ENCODE results near the gene LRP1B. TPM values are rescaled to one million over a fixed set of nuclear protein-coding genes. Genes with fewer than 3 reads are reported as not detected.

LRP1B gene
- polyA plus RNA-seq, 1 of the 3 experiments (the other 2 are of a cell fraction) = 0.28 TPM

- Histone ChIP-seq H4K20me1 (ENCODE audit: insufficient read depth) (no peaks in the 10 kb centered on the region), H2AFZ (ENCODE audit: low read depth) (no peak overlapping the region), H3F3A (replicated peaks; ENCODE audit: insufficient read depth) (no peaks in the 10 kb centered on the region), H3K4me2 (no peak overlapping the region), H3K27ac (ENCODE audit: low read depth in 2 of 2, low read length in 1 of 2) (no peak overlapping the region; a peak in 1 of 4 replicates), H3K36me3 (replicated peaks in 1 of 2; ENCODE audit: control insufficient read depth in 1 of 2, insufficient read depth in 2 of 2, low read length in 1 of 2) (no peaks in the 10 kb centered on the region), H3K4me3 (ENCODE audit: low read depth in 2 of 2, low read length in 1 of 2) (no peak overlapping the region), H3K79me2 (ENCODE audit: insufficient read depth) (no peaks in the 10 kb centered on the region), H3K27me3 (ENCODE audit: insufficient read depth) (no peaks in the 10 kb centered on the region), H3K4me1 (ENCODE audit: control insufficient read depth in 1 of 2, insufficient read depth in 2 of 2, low read depth in 1 of 2, low read length in 1 of 2) (no peaks in the 10 kb centered on the region; a peak in 1 of 4 replicates), H3K9me2 (no peaks in the 10 kb centered on the region), H3K9me3 (no peaks in the 10 kb centered on the region), H3K9ac (no peak overlapping the region)
- DNase-seq = no peak
- WGBS (ENCODE audit: low lambda C conversion rate) = 38% methylated on average over 1 of the region's 1 CpG
- ChIA-PET CTCF (no interaction called here), POLR2A (no interaction called here)
- TF ChIP-seq EP300 (IDR thresholded peaks at IDR 0.05; ENCODE audit: borderline replicate concordance in 1 of 2, low read depth in 1 of 2, low read length in 1 of 2) = no peak
- TF ChIP-seq RXRA (IDR thresholded peaks at IDR 0.05; ENCODE audit: borderline replicate concordance, low read depth) = no peak
- TF ChIP-seq SMC3 (IDR thresholded peaks at IDR 0.05; ENCODE audit: low read depth, low read length) = no peak
- peak; percentile 6; the same call in 1 of the 2 replicates for TF ChIP-seq TCF12 (IDR thresholded peaks at IDR 0.05)
- no peak for TF ChIP-seq PBX3 (IDR thresholded peaks at IDR 0.05)
- TF ChIP-seq, protein P1, sequence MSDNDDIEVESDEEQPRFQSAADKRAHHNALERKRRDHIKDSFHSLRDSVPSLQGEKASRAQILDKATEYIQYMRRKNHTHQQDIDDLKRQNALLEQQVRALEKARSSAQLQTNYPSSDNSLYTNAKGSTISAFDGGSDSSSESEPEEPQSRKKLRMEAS (IDR thresholded peaks at IDR 0.05; ENCODE audit: low read depth) = no peak
- no peak for TF ChIP-seq RAD21 (IDR thresholded peaks at IDR 0.05; ENCODE audit: low read length)
These were observed 69.1 kb downstream of the LRP1B start for GRCh38 chr2:142061733-142062132.

- CTCF ChIA-PET = no interaction called here
- no peak overlapping the region for H3K4me2 ChIP-seq
- H3K27me3 ChIP-seq (ENCODE audit: insufficient read depth) = no peaks in the 10 kb centered on the region
- H3K9me2 ChIP-seq = no peaks in the 10 kb centered on the region
- H3K4me3 ChIP-seq (ENCODE audit: low read depth in 2 of 2, low read length in 1 of 2) = no peak overlapping the region
- WGBS (ENCODE audit: low lambda C conversion rate) = 67% methylated on average over 4 of the region's 4 CpGs
- H3K9me3 ChIP-seq = no peaks in the 10 kb centered on the region
- no peaks in the 10 kb centered on the region for H3K4me1 ChIP-seq (ENCODE audit: control insufficient read depth in 1 of 2, insufficient read depth in 2 of 2, low read depth in 1 of 2, low read length in 1 of 2)
- H3K79me2 ChIP-seq (ENCODE audit: insufficient read depth) = no peaks in the 10 kb centered on the region
- no peaks in the 10 kb centered on the region for H3K36me3 ChIP-seq (replicated peaks in 1 of 2; ENCODE audit: control insufficient read depth in 1 of 2, insufficient read depth in 2 of 2, low read length in 1 of 2)
- TF ChIP-seq, protein P2, sequence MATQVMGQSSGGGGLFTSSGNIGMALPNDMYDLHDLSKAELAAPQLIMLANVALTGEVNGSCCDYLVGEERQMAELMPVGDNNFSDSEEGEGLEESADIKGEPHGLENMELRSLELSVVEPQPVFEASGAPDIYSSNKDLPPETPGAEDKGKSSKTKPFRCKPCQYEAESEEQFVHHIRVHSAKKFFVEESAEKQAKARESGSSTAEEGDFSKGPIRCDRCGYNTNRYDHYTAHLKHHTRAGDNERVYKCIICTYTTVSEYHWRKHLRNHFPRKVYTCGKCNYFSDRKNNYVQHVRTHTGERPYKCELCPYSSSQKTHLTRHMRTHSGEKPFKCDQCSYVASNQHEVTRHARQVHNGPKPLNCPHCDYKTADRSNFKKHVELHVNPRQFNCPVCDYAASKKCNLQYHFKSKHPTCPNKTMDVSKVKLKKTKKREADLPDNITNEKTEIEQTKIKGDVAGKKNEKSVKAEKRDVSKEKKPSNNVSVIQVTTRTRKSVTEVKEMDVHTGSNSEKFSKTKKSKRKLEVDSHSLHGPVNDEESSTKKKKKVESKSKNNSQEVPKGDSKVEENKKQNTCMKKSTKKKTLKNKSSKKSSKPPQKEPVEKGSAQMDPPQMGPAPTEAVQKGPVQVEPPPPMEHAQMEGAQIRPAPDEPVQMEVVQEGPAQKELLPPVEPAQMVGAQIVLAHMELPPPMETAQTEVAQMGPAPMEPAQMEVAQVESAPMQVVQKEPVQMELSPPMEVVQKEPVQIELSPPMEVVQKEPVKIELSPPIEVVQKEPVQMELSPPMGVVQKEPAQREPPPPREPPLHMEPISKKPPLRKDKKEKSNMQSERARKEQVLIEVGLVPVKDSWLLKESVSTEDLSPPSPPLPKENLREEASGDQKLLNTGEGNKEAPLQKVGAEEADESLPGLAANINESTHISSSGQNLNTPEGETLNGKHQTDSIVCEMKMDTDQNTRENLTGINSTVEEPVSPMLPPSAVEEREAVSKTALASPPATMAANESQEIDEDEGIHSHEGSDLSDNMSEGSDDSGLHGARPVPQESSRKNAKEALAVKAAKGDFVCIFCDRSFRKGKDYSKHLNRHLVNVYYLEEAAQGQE (IDR thresholded peaks at IDR 0.05; ENCODE audit: low read depth, low read length) = no peak
- no peak overlapping the region for H2AFZ ChIP-seq (ENCODE audit: low read depth)
- DNase-seq = no peak
- H4K20me1 ChIP-seq (ENCODE audit: insufficient read depth) = no peaks in the 10 kb centered on the region
- H3K9ac ChIP-seq = no peak overlapping the region
- no peaks in the 10 kb centered on the region for H3F3A ChIP-seq (replicated peaks; ENCODE audit: insufficient read depth)
- no peak overlapping the region for H3K27ac ChIP-seq (ENCODE audit: low read depth in 2 of 2, low read length in 1 of 2)
- POLR2A ChIA-PET = no interaction called here
These were observed 72.7 kb downstream of the LRP1B start for GRCh38 chr2:142058149-142058548.
